ENCODE data around the gene WDR72.

The WDR72 gene

DNA sequence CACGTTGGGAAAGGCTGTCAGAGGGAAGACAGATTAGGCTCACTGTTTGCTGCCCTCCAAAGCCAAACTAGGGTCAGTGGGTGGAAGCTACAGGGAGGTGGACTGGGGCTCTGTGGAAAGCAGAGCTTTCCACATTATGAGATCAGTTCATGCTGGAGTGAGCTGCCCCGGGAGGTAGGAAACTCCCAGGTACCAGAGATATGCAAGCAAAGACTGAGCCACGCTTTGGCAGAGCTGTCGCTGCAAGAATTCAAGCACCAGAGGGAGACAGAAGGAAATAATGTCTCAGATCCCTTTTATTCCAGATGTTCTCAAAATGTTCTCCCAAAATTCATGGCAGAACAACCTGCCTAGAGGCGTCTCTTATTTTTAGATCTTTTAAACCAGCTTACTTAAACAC lies 286.6 kb downstream of the WDR72 start:
- TF ChIP-seq FOXA1 (IDR thresholded peaks at IDR 0.05), result no peak
- no peak for TF ChIP-seq ARNT (IDR thresholded peaks at IDR 0.05)
- no peak for TF ChIP-seq FOXM1 (IDR thresholded peaks at IDR 0.05; ENCODE audit: borderline replicate concordance)
- TF ChIP-seq FOXK2 (IDR thresholded peaks at IDR 0.05), result no peak
- TF ChIP-seq LEF1 (IDR thresholded peaks at IDR 0.05; ENCODE audit: borderline replicate concordance), result no peak
- no peak for TF ChIP-seq BHLHE40 (IDR thresholded peaks at IDR 0.05; ENCODE audit: borderline replicate concordance)
- ChIA-PET CTCF (no interaction called here), POLR2A (no interaction called here)
- DNase-seq (ENCODE audit: extremely low spot score), result no peak

DNA sequence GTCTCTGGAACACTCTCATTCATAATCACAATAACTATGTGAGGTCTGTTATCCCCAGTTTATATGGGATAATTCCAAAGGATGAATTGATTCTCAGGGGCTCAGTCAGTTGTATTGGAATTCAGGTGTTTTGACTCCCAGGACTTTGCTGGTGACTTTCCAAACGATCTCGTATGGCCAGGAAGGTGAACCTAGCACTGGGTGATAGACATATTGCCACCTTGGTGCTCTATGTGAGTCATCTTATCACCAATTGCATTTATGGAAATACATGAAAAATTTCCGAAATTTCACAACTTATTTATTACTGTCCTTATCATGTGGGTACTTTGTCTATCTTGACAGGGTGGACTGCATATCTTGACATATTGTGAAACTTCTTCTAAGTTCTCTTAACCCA lies 287.3 kb downstream of the WDR72 start:
- ChIA-PET POLR2A (no interaction called here), CTCF (no interaction called here)
- DNase-seq (ENCODE audit: extremely low spot score), result no peak
- TF ChIP-seq FOXK2 (IDR thresholded peaks at IDR 0.05), result no peak
- no peak for TF ChIP-seq L3MBTL2 (conservative IDR thresholded peaks at IDR 0.05)
- no peak for TF ChIP-seq NFRKB (IDR thresholded peaks at IDR 0.05)
- TF ChIP-seq, protein P1, sequence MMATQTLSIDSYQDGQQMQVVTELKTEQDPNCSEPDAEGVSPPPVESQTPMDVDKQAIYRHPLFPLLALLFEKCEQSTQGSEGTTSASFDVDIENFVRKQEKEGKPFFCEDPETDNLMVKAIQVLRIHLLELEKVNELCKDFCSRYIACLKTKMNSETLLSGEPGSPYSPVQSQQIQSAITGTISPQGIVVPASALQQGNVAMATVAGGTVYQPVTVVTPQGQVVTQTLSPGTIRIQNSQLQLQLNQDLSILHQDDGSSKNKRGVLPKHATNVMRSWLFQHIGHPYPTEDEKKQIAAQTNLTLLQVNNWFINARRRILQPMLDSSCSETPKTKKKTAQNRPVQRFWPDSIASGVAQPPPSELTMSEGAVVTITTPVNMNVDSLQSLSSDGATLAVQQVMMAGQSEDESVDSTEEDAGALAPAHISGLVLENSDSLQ (IDR thresholded peaks at IDR 0.05), result no peak

DNA sequence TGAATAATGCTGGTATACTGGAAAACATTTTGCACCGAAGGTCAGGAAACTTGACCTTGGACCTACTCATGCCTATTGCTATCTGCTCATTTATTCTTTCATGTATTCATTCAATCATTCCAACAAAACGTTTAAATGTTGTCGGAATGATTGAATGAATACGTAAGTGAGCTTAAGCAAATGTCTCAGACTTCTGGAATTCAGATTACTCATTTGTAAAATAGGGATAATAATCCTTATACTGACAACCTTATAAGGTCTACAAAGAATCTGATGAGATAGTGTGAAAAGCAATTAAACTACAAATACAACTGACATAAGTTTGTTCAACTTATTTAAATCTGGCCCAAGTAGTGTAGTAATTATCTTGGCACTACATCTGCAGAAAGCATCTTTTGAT lies 288.7 kb downstream of the WDR72 start:
- CTCF ChIA-PET, result no interaction called here
- TF ChIP-seq LEF1 (IDR thresholded peaks at IDR 0.05; ENCODE audit: borderline replicate concordance) (no peak), BHLHE40 (IDR thresholded peaks at IDR 0.05; ENCODE audit: borderline replicate concordance) (no peak), HDGF (IDR thresholded peaks at IDR 0.05; ENCODE audit: borderline replicate concordance) (no peak), CTBP1 (IDR thresholded peaks at IDR 0.05; ENCODE audit: borderline replicate concordance) (no peak), SUZ12 (IDR thresholded peaks at IDR 0.05) (no peak), ARNT (IDR thresholded peaks at IDR 0.05) (no peak), ELF4 (IDR thresholded peaks at IDR 0.05) (no peak), SP1 (IDR thresholded peaks at IDR 0.05) (no peak), ZNF384 (IDR thresholded peaks at IDR 0.05) (no peak), FOXM1 (IDR thresholded peaks at IDR 0.05; ENCODE audit: borderline replicate concordance) (no peak), NFRKB (IDR thresholded peaks at IDR 0.05) (no peak), TARDBP (IDR thresholded peaks at IDR 0.05) (no peak), FOXK2 (IDR thresholded peaks at IDR 0.05) (no peak)
- TF ChIP-seq, protein P1 (IDR thresholded peaks at IDR 0.05), result no peak
- DNase-seq (ENCODE audit: extremely low spot score), result no peak
- POLR2A ChIA-PET, result no interaction called here

DNA sequence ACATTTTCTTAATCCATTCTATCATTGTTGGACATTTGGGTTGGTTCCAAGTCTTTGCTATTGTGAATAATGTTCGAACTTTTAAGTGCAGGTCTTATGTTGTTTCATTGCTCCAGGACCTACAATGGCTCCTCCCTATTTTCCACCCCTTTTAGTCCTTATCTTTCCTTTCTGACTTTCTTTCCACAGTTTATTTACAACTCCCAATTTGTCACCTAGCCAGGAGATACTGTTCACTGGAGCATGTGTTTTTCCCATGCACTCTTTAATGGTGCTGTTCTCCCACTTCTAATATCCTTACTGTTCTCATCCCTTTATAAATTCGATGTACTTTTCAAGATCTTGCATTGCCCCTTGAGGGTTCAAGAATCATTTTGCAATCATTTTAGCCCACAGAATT lies 290.0 kb downstream of the WDR72 start:
- TF ChIP-seq FOXA1 (IDR thresholded peaks at IDR 0.05) (no peak), CTBP1 (IDR thresholded peaks at IDR 0.05; ENCODE audit: borderline replicate concordance) (no peak), BHLHE40 (IDR thresholded peaks at IDR 0.05; ENCODE audit: borderline replicate concordance) (no peak)
- DNase-seq (ENCODE audit: extremely low spot score), result no peak
- ChIA-PET CTCF (no interaction called here), POLR2A (no interaction called here)
